Nephron progenitor cell (in vitro differentiated cells): ENCODE measurements around the gene VCL.

Source experiments
- DNase-seq: peaks from one replicate; pipeline ENCODE4 v3.0.0; 2021
- H3K27ac Mint-ChIP-seq: 2 replicates; pipeline ENCODE4 v1.8.0; 2021; ENCODE audit warnings: mild to moderate bottlenecking, moderate library complexity, mixed read lengths
- H3K27me3 Mint-ChIP-seq: 2 replicates; pipeline ENCODE4 v1.8.0; 2021; ENCODE audit warnings: mild to moderate bottlenecking, low read depth, mixed read lengths; ENCODE audit not compliant: poor library complexity
- H3K36me3 Mint-ChIP-seq: 2 replicates; pipeline ENCODE4 v1.8.0; 2021; ENCODE audit warnings: low read depth, mixed read lengths
- H3K4me1 Mint-ChIP-seq: 2 replicates; pipeline ENCODE4 v1.8.0; 2021; ENCODE audit warnings: mixed read lengths
- H3K4me3 Mint-ChIP-seq: 2 replicates; pipeline ENCODE4 v1.8.0; 2021; ENCODE audit warnings: mild to moderate bottlenecking, moderate library complexity, mixed read lengths
- H3K9me3 Mint-ChIP-seq: 2 replicates; pipeline ENCODE4 v1.8.0; 2021; ENCODE audit warnings: mild to moderate bottlenecking, moderate library complexity, mixed read lengths
- CTCF ChIP-seq: fragments of 200-600 bp; sonication (generic); IDR thresholded peaks from 2 replicates; pipeline ENCODE4 v1.5.0; 2021; ENCODE audit warnings: antibody characterized with exemption

Gene VCL

GRCh38 chr10:74044419-74044818 lies 46.5 kb downstream of the VCL start:
- no peak for DNase-seq
- H3K27me3 Mint-ChIP-seq: no peaks in the 10 kb centered on the region
- H3K4me1 Mint-ChIP-seq: peaks cover 17% of the 10 kb centered on the region
- peaks cover 42% of the 10 kb centered on the region for H3K36me3 Mint-ChIP-seq
- TF ChIP-seq CTCF: no peak
- H3K4me3 Mint-ChIP-seq: no peak overlapping the region
- no peak overlapping the region for H3K27ac Mint-ChIP-seq
- H3K9me3 Mint-ChIP-seq: no peaks in the 10 kb centered on the region

- Mint-ChIP-seq H3K4me3 (no peak overlapping the region), H3K27me3 (no peaks in the 10 kb centered on the region), H3K4me1 (peaks cover 17% of the 10 kb centered on the region), H3K9me3 (no peaks in the 10 kb centered on the region), H3K27ac (no peak overlapping the region), H3K36me3 (peaks cover 35% of the 10 kb centered on the region)
- TF ChIP-seq CTCF: no peak
- no peak for DNase-seq
Measured at GRCh38 chr10:74047304-74047703, 49.4 kb downstream of the VCL start.

- no peak overlapping the region for H3K27ac Mint-ChIP-seq
- no peaks in the 10 kb centered on the region for H3K27me3 Mint-ChIP-seq
- no peaks in the 10 kb centered on the region for H3K9me3 Mint-ChIP-seq
- H3K4me3 Mint-ChIP-seq: no peak overlapping the region
- peaks cover 17% of the 10 kb centered on the region for H3K4me1 Mint-ChIP-seq
- peaks cover 32% of the 10 kb centered on the region for H3K36me3 Mint-ChIP-seq
- TF ChIP-seq CTCF: no peak
- DNase-seq: no peak
Measured at GRCh38 chr10:74047871-74048270, 50.0 kb downstream of the VCL start.

- no peak for TF ChIP-seq CTCF
- H3K27me3 Mint-ChIP-seq: no peaks in the 10 kb centered on the region
- peaks cover 17% of the 10 kb centered on the region for H3K4me1 Mint-ChIP-seq
- DNase-seq: no peak
- no peaks in the 10 kb centered on the region for H3K9me3 Mint-ChIP-seq
- no peak overlapping the region for H3K4me3 Mint-ChIP-seq
- peaks cover 29% of the 10 kb centered on the region for H3K36me3 Mint-ChIP-seq
- no peak overlapping the region for H3K27ac Mint-ChIP-seq
Measured at GRCh38 chr10:74048433-74048832, 50.5 kb downstream of the VCL start.

- DNase-seq: no peak
- H3K9me3 Mint-ChIP-seq: no peaks in the 10 kb centered on the region
- H3K4me1 Mint-ChIP-seq: peaks cover 17% of the 10 kb centered on the region
- H3K27me3 Mint-ChIP-seq: no peaks in the 10 kb centered on the region
- no peak for TF ChIP-seq CTCF
- H3K4me3 Mint-ChIP-seq: no peak overlapping the region
- no peak overlapping the region for H3K27ac Mint-ChIP-seq
- peaks cover 15% of the 10 kb centered on the region for H3K36me3 Mint-ChIP-seq
Measured at GRCh38 chr10:74049955-74050354, 52.0 kb downstream of the VCL start.

- DNase-seq: no peak
- H3K4me1 Mint-ChIP-seq: peaks cover 17% of the 10 kb centered on the region
- H3K27ac Mint-ChIP-seq: no peak overlapping the region
- H3K9me3 Mint-ChIP-seq: no peaks in the 10 kb centered on the region
- H3K36me3 Mint-ChIP-seq: peaks cover 8% of the 10 kb centered on the region
- TF ChIP-seq CTCF: no peak
- no peak overlapping the region for H3K4me3 Mint-ChIP-seq
- no peaks in the 10 kb centered on the region for H3K27me3 Mint-ChIP-seq
Measured at GRCh38 chr10:74050653-74051052, 52.7 kb downstream of the VCL start.
